Kidney (tissue), 14 donors: ENCODE measurements around the gene GDI1. TPM values are rescaled to one million over a fixed set of nuclear protein-coding genes. Genes with fewer than 3 reads are reported as not detected.

Source experiments
- DNase-seq, 5 donors: peaks; one replicate each; pipeline ENCODE4 v3.0.0-alpha.2; 2013 to 2020
- FAIRE-seq: peaks from 2 replicates; lab custom pipeline; 2012; peaks lifted over from hg19 to GRCh38; lab: Jason Lieb, UNC
- H3K27ac ChIP-seq, 2 donors: one replicate each; pipeline ENCODE4 v1.7.0; 2013; ENCODE audit warnings: low read depth in 2 of 2, low read length in 2 of 2, inconsistent platforms in 1 of 2
- H3K27me3 ChIP-seq: one replicate; pipeline ENCODE4 v1.7.1; 2013; ENCODE audit warnings: low read length, inconsistent platforms; ENCODE audit not compliant: control insufficient read depth, insufficient read depth
- H3K36me3 ChIP-seq, 3 donors: one replicate each; pipeline versions ENCODE4 v1.7.0 to v1.7.1; 2013; ENCODE audit warnings: low read length in 3 of 3, control low read depth in 1 of 3, inconsistent platforms in 1 of 3; ENCODE audit not compliant: insufficient read depth in 3 of 3, control insufficient read depth in 2 of 3
- H3K4me1 ChIP-seq, 3 donors: one replicate each; pipeline versions ENCODE4 v1.7.0 to v1.7.1; 2013; ENCODE audit warnings: low read length in 3 of 3, inconsistent platforms in 1 of 3, low read depth in 1 of 3; ENCODE audit not compliant: control insufficient read depth in 2 of 3, insufficient read depth in 2 of 3
- H3K4me3 ChIP-seq, 3 donors: one replicate each; pipeline versions ENCODE4 v1.7.0 to v1.8.1; 2013; ENCODE audit warnings: low read length in 3 of 3, control low read depth in 1 of 3, inconsistent platforms in 1 of 3
- H3K9ac ChIP-seq, 3 donors: one replicate each; pipeline versions ENCODE4 v1.7.0 to v1.7.1; 2013; ENCODE audit warnings: low read length in 3 of 3, control low read depth in 1 of 3, inconsistent platforms in 1 of 3
- H3K9me3 ChIP-seq, 3 donors: one replicate each; pipeline versions ENCODE4 v1.7.0 to v1.7.1; 2013; ENCODE audit warnings: low read length in 3 of 3, control low read depth in 1 of 3, inconsistent platforms in 1 of 3; ENCODE audit not compliant: control insufficient read depth in 2 of 3, insufficient read depth in 1 of 3
- CTCF ChIP-seq: IDR thresholded peaks from 3 replicates; pipeline ENCODE4 v1.5.1; 2012; ENCODE audit warnings: mild to moderate bottlenecking, moderate library complexity, borderline replicate concordance; ENCODE audit not compliant: insufficient read depth; ENCODE audit errors: extremely low read depth
- intact Hi-C: fragments of 100-400 bp; cut with DNase I; formaldehyde crosslinking; loops from one replicate; pipeline ENCODE4 v1.11.1; 2022
- polyA plus RNA-seq: library from polyadenylated mRNA; stranded (reverse); fragments of 350-450 nt; fragmentation: Illumina TruSeq; extraction: RNeasy Lipid Tissue Mini Kit (QIAGEN cat#74804); gene quantifications from one replicate; pipeline ENCODE4 v1.2.3, GENCODE V29; 2014; ENCODE audit warnings: low read depth, low replicate concordance; ENCODE audit not compliant: insufficient read depth
- total RNA-seq: library from RNA; stranded (reverse); fragmentation: NEBNext Ultra II Directional; extraction: Animal tissue kit (Norgen Biotek cat#: 25700); gene quantifications from one replicate; pipeline ENCODE4 v1.2.1, GENCODE V29; 2021
- donor health status: control.
- donor health status: control.
- donor health status: control.
- donor health status: control.
- donor health status: control.
- donor health status: DM: yes; HTN: yes; CAD: no.
- donor health status: Normal renal cell carcinoma (clear cell type).

GDI1 gene
- total and polyA plus RNA-seq, 2 donors from 2014 or later = 92.5 to 116 TPM

GRCh38 chrX:154441564-154441963, 4.6 kb downstream of the GDI1 start:
- Histone ChIP-seq H3K27ac (no peak overlapping the region), H3K27me3 (no peaks in the 10 kb centered on the region), H3K4me1 (peaks cover 0 to 20% (median 3%) of the 10 kb centered on the region in 3 donors), H3K9ac (no peak overlapping the region), H3K4me3 (no peak overlapping the region), H3K36me3 (peaks cover 0 to 7% (median 3%) of the 10 kb centered on the region in 3 donors), H3K9me3 (no peaks in the 10 kb centered on the region)
- TF ChIP-seq CTCF = no peak
- no peak for FAIRE-seq
- intact Hi-C loops = no loop called here
- no peak for DNase-seq

- H3K4me3 ChIP-seq = no peak overlapping the region
- no peak overlapping the region for H3K9ac ChIP-seq
- FAIRE-seq (no peak), DNase-seq (peak in 1 of 5 donors; percentile 69)
- no peak overlapping the region for H3K27ac ChIP-seq
- no peaks in the 10 kb centered on the region for H3K27me3 ChIP-seq
- no peaks in the 10 kb centered on the region for H3K9me3 ChIP-seq
- peaks cover 0 to 20% (median 3%) of the 10 kb centered on the region in 3 donors for H3K4me1 ChIP-seq
- H3K36me3 ChIP-seq = peaks cover 0 to 7% (median 3%) of the 10 kb centered on the region in 3 donors
- intact Hi-C loops = no loop called here
- TF ChIP-seq CTCF = no peak
These were observed 5.2 kb downstream of the GDI1 start for GRCh38 chrX:154441984-154442707.

GRCh38 chrX:154443479-154443910, 6.5 kb downstream of the GDI1 start:
- DNase-seq = peak in 3 of 5 donors; percentile 16 to 65 (median 53)
- intact Hi-C loops = no loop called here
- peaks cover 0 to 7% (median 4%) of the 10 kb centered on the region in 3 donors for H3K36me3 ChIP-seq
- peaks cover 0 to 13% (median 0%) of the 10 kb centered on the region in 3 donors for H3K4me1 ChIP-seq
- peak overlapping the region; percentile 53 to 86 for H3K27ac ChIP-seq
- no peak for FAIRE-seq
- H3K9ac ChIP-seq = peak overlapping the region in 2 of 3 donors; percentile 16 to 51
- no peaks in the 10 kb centered on the region for H3K9me3 ChIP-seq
- peak overlapping the region in 1 of 3 donors; percentile 25 for H3K4me3 ChIP-seq
- H3K27me3 ChIP-seq = no peaks in the 10 kb centered on the region
- no peak for TF ChIP-seq CTCF
